ENCODE data around the gene NINJ2. TPM values are rescaled to one million over a fixed set of nuclear protein-coding genes. Genes with fewer than 3 reads are reported as not detected.

Gene NINJ2
- polyA plus RNA-seq, 1 of the 3 experiments (the other 2 are of a cell fraction), result 0.07 TPM

Small RNAs within 50 kb of the gene (small RNA-seq; reads per million reads assigned to genes)
- 0 reads per million in 7 experiments for gene RNU7-103P

Other genes starting within 250 kb of the NINJ2 start
- gene B4GALNT3, start 203.5 kb downstream of the NINJ2 start, polyA plus RNA-seq (2012; rRNA removed), result 0.34 and 0.53 TPM in 2 replicates
- 28.8 and 30.5 TPM in 2 replicates for gene WNK1, start 89.1 kb upstream of the NINJ2 start, polyA plus RNA-seq (2012; rRNA removed)